PC-3 (cell line): Measurements from ENCODE around the gene SLC25A5. TPM values are rescaled to one million over a fixed set of nuclear protein-coding genes. Genes with fewer than 3 reads are reported as not detected.

Experiments used
- ATAC-seq: fragments of 200-7000 bp; cut with Tn5 transposase; 2 replicates; pipeline ENCODE4 v1.9.1; 2020; ENCODE audit warnings: mild to moderate bottlenecking, moderate library complexity
- BruUV-seq: library from RNA; stranded (reverse); fragments of 400-500 nt; replicated peaks from 2 replicates; lab custom pipeline; 2021; lab: Mats Ljungman, UMichigan
- CTCF ChIA-PET: fragments of 300-600 bp; sonication (Branson Sonifier 250); formaldehyde crosslinking; loops from one replicate; lab custom pipeline; 2022; ENCODE audit warnings: antibody characterized with exemption; lab: Charles Lee
- POLR2A ChIA-PET: fragments of 300-600 bp; sonication (Branson Sonifier 250); formaldehyde crosslinking; loops from one replicate; lab custom pipeline; 2022; ENCODE audit warnings: antibody characterized with exemption; ENCODE audit not compliant: unreplicated experiment; lab: Charles Lee
- DNase-seq: peaks from one replicate; pipeline ENCODE4 v3.0.0-alpha.2; 2015
- H2AFZ ChIP-seq: fragments of 300-600 bp; sonication (generic); 2 replicates; pipeline ENCODE4 v1.6.0; 2016; ENCODE audit warnings: antibody characterized with exemption, low read length
- H3F3A ChIP-seq: fragments of 300-600 bp; sonication (generic); one replicate; pipeline ENCODE4 v1.6.0; 2017; ENCODE audit warnings: antibody characterized with exemption, low read length, control low read depth, mild to moderate bottlenecking; ENCODE audit not compliant: unreplicated experiment
- H3K27ac ChIP-seq: fragments of 300-600 bp; sonication (generic); 2 replicates; pipeline ENCODE4 v1.5.1; 2016; ENCODE audit warnings: mild to moderate bottlenecking, low read length
- H3K27me3 ChIP-seq: fragments of 300-600 bp; sonication (generic); 2 replicates; pipeline ENCODE4 v1.6.1; 2016; ENCODE audit warnings: low read length, mixed read lengths
- H3K36me3 ChIP-seq: fragments of 300-600 bp; sonication (generic); 2 replicates; pipeline ENCODE4 v1.6.1; 2016; ENCODE audit warnings: low read depth, mixed run types, low read length, mixed read lengths
- H3K4me1 ChIP-seq: fragments of 300-600 bp; sonication (generic); 2 replicates; pipeline ENCODE4 v1.5.1; 2016; ENCODE audit warnings: low read length; ENCODE audit not compliant: insufficient read depth
- H3K4me2 ChIP-seq: fragments of 300-600 bp; sonication (generic); 2 replicates; pipeline ENCODE4 v1.6.0; 2016; ENCODE audit warnings: low read length
- H3K4me3 ChIP-seq: fragments of 300-600 bp; sonication (generic); 2 replicates; pipeline ENCODE4 v1.5.1; 2016; ENCODE audit warnings: mild to moderate bottlenecking, low read length, mixed read lengths
- H3K79me2 ChIP-seq: fragments of 300-600 bp; sonication (generic); 2 replicates; pipeline ENCODE4 v1.6.1; 2017; ENCODE audit warnings: low read length, mixed read lengths
- H3K9ac ChIP-seq: fragments of 300-600 bp; sonication (generic); 2 replicates; pipeline ENCODE4 v1.6.0; 2016; ENCODE audit warnings: mild to moderate bottlenecking, low read length
- H3K9me2 ChIP-seq: fragments of 300-600 bp; sonication (generic); replicated peaks from 2 replicates; pipeline ENCODE4 v1.6.1; 2016; ENCODE audit warnings: mixed run types, low read length, mixed read lengths
- H3K9me3 ChIP-seq: fragments of 300-600 bp; sonication (generic); 2 replicates; pipeline ENCODE4 v1.6.1; 2016; ENCODE audit warnings: low read length, mixed read lengths
- H4K20me1 ChIP-seq: fragments of 300-600 bp; sonication (generic); 2 replicates; pipeline ENCODE4 v1.6.1; 2016; ENCODE audit warnings: low read length, mixed read lengths
- CTCF ChIP-seq: fragments of 300-600 bp; sonication (generic); conservative IDR thresholded peaks from 2 replicates; pipeline ENCODE4 v1.5.1; 2017; ENCODE audit warnings: antibody characterized with exemption, low read depth, mild to moderate bottlenecking, low read length
- EZH2 ChIP-seq: fragments of 300-600 bp; sonication (generic); IDR thresholded peaks from one replicate; pipeline ENCODE4 v1.6.1; 2017; ENCODE audit warnings: antibody characterized with exemption, mild to moderate bottlenecking, low read length; ENCODE audit not compliant: unreplicated experiment
- EZH2phosphoT487 ChIP-seq: fragments of 300-600 bp; sonication (generic); IDR thresholded peaks from 2 replicates; pipeline ENCODE4 v1.6.1; 2018; ENCODE audit warnings: mild to moderate bottlenecking, antibody characterized with exemption, low read length, borderline replicate concordance
- intact Hi-C: fragments of 100-400 bp; cut with micrococcal nuclease; formaldehyde crosslinking; loops from 2 replicates; pipeline ENCODE4 v1.9.0; 2023
- total RNA-seq: library from RNA; depleted of rRNA; stranded (reverse); fragments of >200 nt; gene quantifications from 2 replicates; pipeline ENCODE4 v1.2.3, GENCODE V29; 2014

Gene SLC25A5
- total RNA-seq, 1 experiment from 2014 or later: 544 TPM

GRCh38 chrX:119468551-119469312 lies 488 bp downstream of the SLC25A5 start:
- CTCF ChIA-PET: interaction anchor here (0.6 to 1.0 kb wide), 3 partner anchors 44 to 1122 kb away, joined by 4 to 8 read pairs (median 6); no protein-coding TSS in a partner anchor
- ATAC-seq: peak; percentile 68
- no peaks in the 10 kb centered on the region for H3F3A ChIP-seq
- POLR2A ChIA-PET: no interaction called here
- H3K79me2 ChIP-seq: peaks cover 21% of the 10 kb centered on the region
- DNase-seq: peak; percentile 83
- peaks cover 8% of the 10 kb centered on the region for H3K4me1 ChIP-seq
- peaks cover 25% of the 10 kb centered on the region for H3K36me3 ChIP-seq
- H2AFZ ChIP-seq: peak overlapping the region; percentile 48; the same call in 1 of the 2 replicates
- H3K9ac ChIP-seq: peak overlapping the region; percentile 99
- no peaks in the 10 kb centered on the region for H3K9me2 ChIP-seq
- H3K4me3 ChIP-seq: peak overlapping the region; percentile 98
- H3K9me3 ChIP-seq: no peaks in the 10 kb centered on the region
- TF ChIP-seq EZH2phosphoT487: no peak
- TF ChIP-seq CTCF: peak; percentile 64
- TF ChIP-seq EZH2: no peak
- peak overlapping the region; percentile 72 for H3K27ac ChIP-seq
- H3K4me2 ChIP-seq: peak overlapping the region; percentile 99
- H3K27me3 ChIP-seq: no peaks in the 10 kb centered on the region
- intact Hi-C loops: loop anchor here (1.0 to 5.0 kb wide), 2 partner anchors 44 to 56 kb away; no protein-coding TSS in a partner anchor
- H4K20me1 ChIP-seq: peaks cover 23% of the 10 kb centered on the region
- TSS peak; percentile 56 for BruUV-seq

GRCh38 chrX:119469313-119469635 lies 1.0 kb downstream of the SLC25A5 start:
- Histone ChIP-seq H3K4me3 (peak overlapping the region; percentile 98), H3K27ac (0 out of 2 replicates have a peak overlapping the region, but pooled peaks have one; percentile 13), H3K9me2 (no peaks in the 10 kb centered on the region), H3K9me3 (no peaks in the 10 kb centered on the region), H3K27me3 (no peaks in the 10 kb centered on the region), H4K20me1 (peaks cover 23% of the 10 kb centered on the region), H3K36me3 (peaks cover 25% of the 10 kb centered on the region), H3K9ac (peak overlapping the region; percentile 99), H3F3A (no peaks in the 10 kb centered on the region), H3K4me1 (peaks cover 8% of the 10 kb centered on the region), H3K79me2 (peaks cover 21% of the 10 kb centered on the region), H2AFZ (no peak overlapping the region), H3K4me2 (peak overlapping the region; percentile 99)
- ChIA-PET CTCF (interaction anchor here (0.6 to 1.0 kb wide), 2 partner anchors 43 to 1122 kb away, joined by 4 to 6 read pairs; no protein-coding TSS in a partner anchor), POLR2A (no interaction called here)
- no peak for TF ChIP-seq EZH2phosphoT487
- 0 out of 2 replicates have a peak, but pooled peaks have one; percentile 0 for TF ChIP-seq CTCF
- TF ChIP-seq EZH2: no peak
- DNase-seq (no peak), ATAC-seq (no peak)
- intact Hi-C loops: loop anchor here (1.0 to 5.0 kb wide), 2 partner anchors 43 to 57 kb away; no protein-coding TSS in a partner anchor
- BruUV-seq: no TSS peak
